GM12801 (cell line): ENCODE results near the gene TRAF4.

Experiments used
- CTCF ChIP-seq: IDR thresholded peaks from one replicate; pipeline ENCODE4 v1.5.1; 2011; ENCODE audit warnings: control low read depth; ENCODE audit not compliant: insufficient read length; ENCODE audit errors: extremely low read depth

Gene TRAF4

GRCh38 chr17:28743243-28744103 is at the start of gene TRAF4:
TSS of gene TRAF4 (plus strand) at chr17:28744011. CDS start at chr17:28744113, 102 bp downstream.
- no peak for TF ChIP-seq CTCF

GRCh38 chr17:28698253-28698941 is 45.4 kb upstream of the TRAF4 start:
- no peak for TF ChIP-seq CTCF

- TF ChIP-seq CTCF, result no peak
These were observed 43.5 kb upstream of the TRAF4 start for GRCh38 chr17:28700278-28700677.

- no peak for TF ChIP-seq CTCF
These were observed 42.9 kb upstream of the TRAF4 start for GRCh38 chr17:28700830-28701492.

- no peak for TF ChIP-seq CTCF
These were observed 41.6 kb upstream of the TRAF4 start for GRCh38 chr17:28702026-28702751.

- TF ChIP-seq CTCF, result no peak
These were observed 41.1 kb upstream of the TRAF4 start for GRCh38 chr17:28702752-28703150.

GRCh38 chr17:28703552-28704218 is 40.1 kb upstream of the TRAF4 start:
- TF ChIP-seq CTCF, result no peak
